SK-N-SH (cell line): ENCODE measurements around the gene MORF4L1. TPM values are rescaled to one million over a fixed set of nuclear protein-coding genes. Genes with fewer than 3 reads are reported as not detected.
A peak's percentile ranks its signal among the peaks of the same experiment; 100 is the strongest.

Experiments
- CTCF ChIA-PET: fragments of 300-600, 350-600 bp; formaldehyde crosslinking; extraction: SDS; loops from one replicate; lab custom pipeline; 2021; lab: Yijun Ruan, JAX
- POLR2A ChIA-PET: fragments of 350-600 bp; sonication (Branson Sonifier 250); formaldehyde crosslinking; extraction: SDS; loops from one replicate; lab custom pipeline; 2020; ENCODE audit warnings: antibody characterized with exemption, inconsistent platforms; lab: Yijun Ruan, JAX
- DNase-seq: peaks from one replicate; pipeline ENCODE4 v3.0.0; 2012
- H2AFZ ChIP-seq: fragments of 200-600 bp; sonication (generic); 2 replicates; pipeline ENCODE4 v1.8.1; 2016; ENCODE audit warnings: antibody characterized with exemption, mild to moderate bottlenecking, low read depth
- H3F3A ChIP-seq: fragments of 200-600 bp; sonication (generic); replicated peaks from 2 replicates; pipeline ENCODE3; 2016; ENCODE audit warnings: antibody characterized with exemption, mild to moderate bottlenecking; ENCODE audit not compliant: insufficient read depth
- H3K27ac ChIP-seq, 2 experiments: fragments of 200-500 bp in 1 of 2; fragments of 200-600 bp in 1 of 2; sonication (Bioruptor generic) in 1 of 2; sonication (generic), shearing (Covaris generic) in 1 of 2; 2 replicates each; pipeline versions ENCODE4 v1.5.1 to v1.6.1; 2014 to 2016; ENCODE audit warnings: low read depth in 2 of 2, inconsistent platforms in 1 of 2, low read length in 1 of 2, mild to moderate bottlenecking in 1 of 2, mixed read lengths in 1 of 2
- H3K27me3 ChIP-seq: fragments of 200-600 bp; sonication (generic), shearing (Covaris generic); 2 replicates; pipeline ENCODE4 v1.6.1; 2016; ENCODE audit warnings: mixed run types; ENCODE audit not compliant: insufficient read depth
- H3K36me3 ChIP-seq, 2 experiments: fragments of 200-500 bp in 1 of 2; fragments of 200-600 bp in 1 of 2; sonication (Bioruptor generic) in 1 of 2; sonication (generic) in 1 of 2; replicated peaks in 1 of 2; 2 replicates each; pipeline versions ENCODE3 to v1.5.1; 2014 to 2016; ENCODE audit warnings: low read length in 1 of 2, mild to moderate bottlenecking in 1 of 2; ENCODE audit not compliant: insufficient read depth in 2 of 2, control insufficient read depth in 1 of 2
- H3K4me1 ChIP-seq, 2 experiments: fragments of 200-500 bp in 1 of 2; fragments of 200-600 bp in 1 of 2; sonication (Bioruptor generic) in 1 of 2; sonication (generic), shearing (Covaris generic) in 1 of 2; 2 replicates each; pipeline versions ENCODE4 v1.5.1 to v1.6.1; 2014 to 2016; ENCODE audit warnings: low read depth in 1 of 2, low read length in 1 of 2, mixed run types in 1 of 2; ENCODE audit not compliant: insufficient read depth in 2 of 2, control insufficient read depth in 1 of 2
- H3K4me2 ChIP-seq: fragments of 200-600 bp; sonication (generic), shearing (Covaris generic); 2 replicates; pipeline ENCODE4 v1.6.1; 2017; ENCODE audit warnings: mixed run types
- H3K4me3 ChIP-seq, 2 experiments: fragments of 200-500 bp in 1 of 2; fragments of 200-600 bp in 1 of 2; sonication (Bioruptor generic) in 1 of 2; sonication (generic), shearing (Covaris generic) in 1 of 2; 2 replicates each; pipeline versions ENCODE4 v1.5.1 to v1.8.1; 2014 to 2016; ENCODE audit warnings: low read depth in 2 of 2, inconsistent platforms in 1 of 2, low read length in 1 of 2, mild to moderate bottlenecking in 1 of 2, mixed read lengths in 1 of 2, moderate library complexity in 1 of 2
- H3K79me2 ChIP-seq: fragments of 200-600 bp; sonication (generic); 2 replicates; pipeline ENCODE4 v1.8.1; 2017; ENCODE audit warnings: mild to moderate bottlenecking; ENCODE audit not compliant: insufficient read depth
- H3K9ac ChIP-seq: fragments of 200-600 bp; sonication (generic); 2 replicates; pipeline ENCODE4 v1.6.1; 2017; ENCODE audit warnings: mixed run types
- H3K9me2 ChIP-seq: fragments of 200-600 bp; sonication (generic); 2 replicates; pipeline ENCODE4 v1.6.1; 2017; ENCODE audit warnings: mixed run types
- H3K9me3 ChIP-seq: fragments of 200-600 bp; sonication (generic); 2 replicates; pipeline ENCODE4 v1.6.1; 2017; ENCODE audit warnings: mixed run types, mild to moderate bottlenecking, moderate library complexity
- H4K20me1 ChIP-seq: fragments of 200-600 bp; sonication (generic); 2 replicates; pipeline ENCODE4 v1.6.1; 2017; ENCODE audit warnings: mild to moderate bottlenecking, mixed run types; ENCODE audit not compliant: insufficient read depth
- EP300 ChIP-seq, 2 experiments: IDR thresholded peaks; 2 replicates each; pipeline versions ENCODE4 v1.4.0 to v1.6.1; 2012; ENCODE audit warnings: borderline replicate concordance in 1 of 2, low read depth in 1 of 2, low read length in 1 of 2
- EZH2phosphoT487 ChIP-seq: fragments of 200-600 bp; sonication (generic); IDR thresholded peaks from 2 replicates; pipeline ENCODE4 v1.6.1; 2017; ENCODE audit warnings: low read depth, mixed run types, mild to moderate bottlenecking, antibody characterized with exemption, moderate library complexity, borderline replicate concordance
- FOSL2 ChIP-seq: IDR thresholded peaks from 2 replicates; pipeline ENCODE4 v1.4.0; 2012; ENCODE audit warnings: low read depth, mild to moderate bottlenecking, moderate library complexity, borderline replicate concordance
- FOXJ3 ChIP-seq: sonication (generic); formaldehyde crosslinking; IDR thresholded peaks from 2 replicates; pipeline ENCODE4 v1.5.1; 2020; ENCODE audit warnings: mild to moderate bottlenecking, missing genetic modification reagents
- GABPA ChIP-seq: IDR thresholded peaks from 2 replicates; pipeline ENCODE4 v1.4.0; 2012; ENCODE audit warnings: low read depth, mild to moderate bottlenecking
- JUND ChIP-seq: IDR thresholded peaks from 2 replicates; pipeline ENCODE4 v1.4.0; 2012
- MEF2A ChIP-seq: IDR thresholded peaks from 2 replicates; pipeline ENCODE4 v1.4.0; 2012; ENCODE audit warnings: low read depth, borderline replicate concordance
- MXI1 ChIP-seq: IDR thresholded peaks from 2 replicates; pipeline ENCODE4 v1.6.1; 2012; ENCODE audit warnings: mild to moderate bottlenecking, low read depth, low read length, improper control_type of control experiment
- NFIC ChIP-seq: IDR thresholded peaks from 2 replicates; pipeline ENCODE4 v1.4.0; 2012; ENCODE audit warnings: borderline replicate concordance
- RAD21 ChIP-seq: IDR thresholded peaks from 2 replicates; pipeline ENCODE4 v1.6.1; 2012; ENCODE audit warnings: mild to moderate bottlenecking, low read length
- RFX5 ChIP-seq: IDR thresholded peaks from 2 replicates; pipeline ENCODE4 v1.6.1; 2012; ENCODE audit warnings: mild to moderate bottlenecking, improper control_type of control experiment, low read length
- SIN3A ChIP-seq: IDR thresholded peaks from 2 replicates; pipeline ENCODE4 v1.6.1; 2012; ENCODE audit warnings: low read depth, mild to moderate bottlenecking, low read length, moderate library complexity, borderline replicate concordance
- SMC3 ChIP-seq: IDR thresholded peaks from 2 replicates; pipeline ENCODE4 v1.6.1; 2012; ENCODE audit warnings: low read depth, low read length, improper control_type of control experiment
- TCF12 ChIP-seq: IDR thresholded peaks from 2 replicates; pipeline ENCODE4 v1.4.0; 2012
- WGBS: methylation state at CpG from one replicate; pipeline ENCODE4 v1.1.6; 2017; ENCODE audit warnings: low lambda C conversion rate; 5-methylcytosine and 5-hydroxymethylcytosine counted together
- polyA plus RNA-seq, 3 experiments: library from polyadenylated mRNA; depleted of rRNA; stranded (reverse); fragments of >200 nt; gene quantifications; 2 replicates each; pipeline ENCODE4 v1.2.3, GENCODE V29; 2012
- TF ChIP-seq, protein P1 (sequence below): IDR thresholded peaks from 2 replicates; pipeline ENCODE4; 2012
- TF ChIP-seq, protein P2 (sequence below): fragments of 200-600 bp; sonication (generic); IDR thresholded peaks from 2 replicates; pipeline ENCODE4 v1.6.1; 2017; ENCODE audit warnings: antibody characterized with exemption, mild to moderate bottlenecking, moderate library complexity
- TF ChIP-seq, protein P3 (sequence below): IDR thresholded peaks from 2 replicates; pipeline ENCODE4 v1.4.0; 2012; ENCODE audit warnings: low read depth, borderline replicate concordance
- TF ChIP-seq, protein P4 (sequence below): IDR thresholded peaks from 2 replicates; pipeline ENCODE4 v1.4.0; 2012; ENCODE audit warnings: low read depth
- TF ChIP-seq, protein P5 (sequence below): IDR thresholded peaks from 2 replicates; pipeline ENCODE4 v1.4.0; 2012; ENCODE audit warnings: low read depth, borderline replicate concordance
- TF ChIP-seq, protein P6 (sequence below): fragments of 150-350 bp; IDR thresholded peaks from 2 replicates; pipeline ENCODE4 v1.6.1; 2017; ENCODE audit warnings: antibody characterized with exemption, low read length, low read depth, borderline replicate concordance

The MORF4L1 gene
- polyA plus RNA-seq, 1 of the 3 experiments (the other 2 are of a cell fraction): 163 TPM

DNA sequence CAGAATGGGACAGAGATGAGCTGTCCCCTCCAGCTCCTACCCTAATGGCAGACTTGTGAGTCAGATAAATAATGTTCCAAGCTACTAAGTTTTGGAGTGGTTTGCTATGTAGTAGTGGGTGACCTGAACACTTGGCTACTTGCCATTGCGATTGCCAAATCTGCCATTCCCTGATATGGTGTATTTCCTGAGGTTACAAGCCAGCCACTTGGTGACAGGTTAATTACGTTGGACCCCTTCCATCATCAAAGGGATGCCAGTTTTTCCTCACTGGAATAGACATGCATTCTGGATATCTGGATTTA lies 33.6 kb downstream of the MORF4L1 start:
- POLR2A ChIA-PET: no interaction called here
- Histone ChIP-seq H3K4me2 (no peak overlapping the region), H3K9me3 (no peaks in the 10 kb centered on the region), H3K4me3 (no peak overlapping the region), H3K9me2 (no peaks in the 10 kb centered on the region), H3K36me3 (peaks cover 66 to 75% of the 10 kb centered on the region in 2 experiments), H3K4me1 (peaks cover 0 to 18% of the 10 kb centered on the region in 2 experiments; a peak in 3 of 4 replicates), H3K79me2 (peaks cover 76% of the 10 kb centered on the region), H3K27me3 (no peaks in the 10 kb centered on the region), H3F3A (peaks cover 51% of the 10 kb centered on the region), H4K20me1 (peaks cover 79% of the 10 kb centered on the region), H2AFZ (no peak overlapping the region), H3K9ac (no peak overlapping the region), H3K27ac (peak overlapping the region in 1 of 2 experiments; percentile 49; a peak in 2 of 4 replicates)
- TF ChIP-seq, protein P1, sequence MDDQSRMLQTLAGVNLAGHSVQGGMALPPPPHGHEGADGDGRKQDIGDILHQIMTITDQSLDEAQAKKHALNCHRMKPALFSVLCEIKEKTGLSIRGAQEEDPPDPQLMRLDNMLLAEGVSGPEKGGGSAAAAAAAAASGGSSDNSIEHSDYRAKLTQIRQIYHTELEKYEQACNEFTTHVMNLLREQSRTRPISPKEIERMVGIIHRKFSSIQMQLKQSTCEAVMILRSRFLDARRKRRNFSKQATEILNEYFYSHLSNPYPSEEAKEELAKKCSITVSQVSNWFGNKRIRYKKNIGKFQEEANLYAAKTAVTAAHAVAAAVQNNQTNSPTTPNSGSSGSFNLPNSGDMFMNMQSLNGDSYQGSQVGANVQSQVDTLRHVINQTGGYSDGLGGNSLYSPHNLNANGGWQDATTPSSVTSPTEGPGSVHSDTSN: peak; percentile 34; the same call in 1 of the 2 replicates
- TF ChIP-seq FOXJ3 (no peak), GABPA (no peak), FOSL2 (0 out of 2 replicates have a peak, but pooled peaks have one; percentile 24), SIN3A (no peak), JUND (no peak; the same call in 1 of the 2 replicates)
- CTCF ChIA-PET: interaction anchor here (5.1 to 5.4 kb wide), 3 partner anchors 74 to 278 kb away, joined by 29 to 79 read pairs (median 53); no protein-coding TSS in a partner anchor
- no peak for DNase-seq
- 76% methylated on average over 2 of the region's 2 CpGs for WGBS

DNA sequence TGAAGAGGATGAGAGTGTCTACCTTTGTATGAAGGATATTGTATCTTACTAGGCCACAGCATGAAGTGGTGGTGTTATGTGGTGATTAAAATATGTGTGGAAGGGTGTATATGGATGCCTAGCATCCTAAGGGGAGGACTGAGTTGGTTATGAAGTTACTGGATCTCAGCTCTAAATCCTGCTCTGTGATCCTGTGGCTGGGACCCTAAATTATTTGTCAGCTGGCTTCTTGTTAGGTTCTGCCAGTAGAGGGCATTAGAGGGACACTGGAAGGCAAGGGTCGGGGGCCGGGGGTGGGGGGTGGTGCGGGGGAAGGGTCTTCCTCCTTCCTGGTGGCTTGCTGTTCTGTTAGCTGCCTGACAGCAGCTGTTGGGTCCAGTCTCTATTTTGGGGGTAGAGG lies 34.9 kb downstream of the MORF4L1 start:
- H3F3A ChIP-seq: peaks cover 45% of the 10 kb centered on the region
- no peak overlapping the region for H3K27ac ChIP-seq
- TF ChIP-seq MXI1: no peak
- TF ChIP-seq TCF12: no peak
- TF ChIP-seq MEF2A: no peak
- no peak for TF ChIP-seq EZH2phosphoT487
- no peak for TF ChIP-seq GABPA
- TF ChIP-seq, protein P2, sequence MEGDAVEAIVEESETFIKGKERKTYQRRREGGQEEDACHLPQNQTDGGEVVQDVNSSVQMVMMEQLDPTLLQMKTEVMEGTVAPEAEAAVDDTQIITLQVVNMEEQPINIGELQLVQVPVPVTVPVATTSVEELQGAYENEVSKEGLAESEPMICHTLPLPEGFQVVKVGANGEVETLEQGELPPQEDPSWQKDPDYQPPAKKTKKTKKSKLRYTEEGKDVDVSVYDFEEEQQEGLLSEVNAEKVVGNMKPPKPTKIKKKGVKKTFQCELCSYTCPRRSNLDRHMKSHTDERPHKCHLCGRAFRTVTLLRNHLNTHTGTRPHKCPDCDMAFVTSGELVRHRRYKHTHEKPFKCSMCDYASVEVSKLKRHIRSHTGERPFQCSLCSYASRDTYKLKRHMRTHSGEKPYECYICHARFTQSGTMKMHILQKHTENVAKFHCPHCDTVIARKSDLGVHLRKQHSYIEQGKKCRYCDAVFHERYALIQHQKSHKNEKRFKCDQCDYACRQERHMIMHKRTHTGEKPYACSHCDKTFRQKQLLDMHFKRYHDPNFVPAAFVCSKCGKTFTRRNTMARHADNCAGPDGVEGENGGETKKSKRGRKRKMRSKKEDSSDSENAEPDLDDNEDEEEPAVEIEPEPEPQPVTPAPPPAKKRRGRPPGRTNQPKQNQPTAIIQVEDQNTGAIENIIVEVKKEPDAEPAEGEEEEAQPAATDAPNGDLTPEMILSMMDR: peak; percentile 32
- TF ChIP-seq, protein P3, sequence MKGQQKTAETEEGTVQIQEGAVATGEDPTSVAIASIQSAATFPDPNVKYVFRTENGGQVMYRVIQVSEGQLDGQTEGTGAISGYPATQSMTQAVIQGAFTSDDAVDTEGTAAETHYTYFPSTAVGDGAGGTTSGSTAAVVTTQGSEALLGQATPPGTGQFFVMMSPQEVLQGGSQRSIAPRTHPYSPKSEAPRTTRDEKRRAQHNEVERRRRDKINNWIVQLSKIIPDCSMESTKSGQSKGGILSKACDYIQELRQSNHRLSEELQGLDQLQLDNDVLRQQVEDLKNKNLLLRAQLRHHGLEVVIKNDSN: no peak
- TF ChIP-seq EP300 (IDR thresholded peaks at IDR 0.05; ENCODE audit: borderline replicate concordance in 1 of 2, low read depth in 1 of 2, low read length in 1 of 2): no peak
- TF ChIP-seq NFIC: no peak
- TF ChIP-seq, protein P4, sequence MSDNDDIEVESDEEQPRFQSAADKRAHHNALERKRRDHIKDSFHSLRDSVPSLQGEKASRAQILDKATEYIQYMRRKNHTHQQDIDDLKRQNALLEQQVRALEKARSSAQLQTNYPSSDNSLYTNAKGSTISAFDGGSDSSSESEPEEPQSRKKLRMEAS: no peak
- TF ChIP-seq RAD21: peak; percentile 35; the same call in 1 of the 2 replicates
- TF ChIP-seq RFX5: no peak
- TF ChIP-seq, protein P5, sequence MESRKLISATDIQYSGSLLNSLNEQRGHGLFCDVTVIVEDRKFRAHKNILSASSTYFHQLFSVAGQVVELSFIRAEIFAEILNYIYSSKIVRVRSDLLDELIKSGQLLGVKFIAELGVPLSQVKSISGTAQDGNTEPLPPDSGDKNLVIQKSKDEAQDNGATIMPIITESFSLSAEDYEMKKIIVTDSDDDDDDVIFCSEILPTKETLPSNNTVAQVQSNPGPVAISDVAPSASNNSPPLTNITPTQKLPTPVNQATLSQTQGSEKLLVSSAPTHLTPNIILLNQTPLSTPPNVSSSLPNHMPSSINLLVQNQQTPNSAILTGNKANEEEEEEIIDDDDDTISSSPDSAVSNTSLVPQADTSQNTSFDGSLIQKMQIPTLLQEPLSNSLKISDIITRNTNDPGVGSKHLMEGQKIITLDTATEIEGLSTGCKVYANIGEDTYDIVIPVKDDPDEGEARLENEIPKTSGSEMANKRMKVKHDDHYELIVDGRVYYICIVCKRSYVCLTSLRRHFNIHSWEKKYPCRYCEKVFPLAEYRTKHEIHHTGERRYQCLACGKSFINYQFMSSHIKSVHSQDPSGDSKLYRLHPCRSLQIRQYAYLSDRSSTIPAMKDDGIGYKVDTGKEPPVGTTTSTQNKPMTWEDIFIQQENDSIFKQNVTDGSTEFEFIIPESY: no peak
- TF ChIP-seq SMC3: no peak
- TF ChIP-seq, protein P6, sequence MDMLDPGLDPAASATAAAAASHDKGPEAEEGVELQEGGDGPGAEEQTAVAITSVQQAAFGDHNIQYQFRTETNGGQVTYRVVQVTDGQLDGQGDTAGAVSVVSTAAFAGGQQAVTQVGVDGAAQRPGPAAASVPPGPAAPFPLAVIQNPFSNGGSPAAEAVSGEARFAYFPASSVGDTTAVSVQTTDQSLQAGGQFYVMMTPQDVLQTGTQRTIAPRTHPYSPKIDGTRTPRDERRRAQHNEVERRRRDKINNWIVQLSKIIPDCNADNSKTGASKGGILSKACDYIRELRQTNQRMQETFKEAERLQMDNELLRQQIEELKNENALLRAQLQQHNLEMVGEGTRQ: no peak

More for the DNA sequence above, 34.9 kb downstream of the MORF4L1 start:
- Histone ChIP-seq H3K27me3 (no peaks in the 10 kb centered on the region), H3K36me3 (peaks cover 72 to 76% of the 10 kb centered on the region in 2 experiments), H3K9me3 (no peaks in the 10 kb centered on the region), H2AFZ (no peak overlapping the region), H3K4me1 (peaks cover 0 to 18% of the 10 kb centered on the region in 2 experiments; a peak in 3 of 4 replicates), H3K79me2 (peaks cover 74% of the 10 kb centered on the region; the same call in 1 of the 2 replicates), H3K4me2 (no peak overlapping the region), H3K4me3 (no peak overlapping the region), H3K9ac (no peak overlapping the region), H3K9me2 (no peaks in the 10 kb centered on the region), H4K20me1 (peaks cover 76% of the 10 kb centered on the region)
- POLR2A ChIA-PET: no interaction called here
- DNase-seq: peak; percentile 62
- CTCF ChIA-PET: interaction anchor here (0.6 to 5.4 kb wide), 21 partner anchors 11 to 300 kb away, joined by 3 to 79 read pairs (median 8); partner anchors contain the start of gene MORF4L1
- no CpG with 5 or more reads among the region's 3 CpGs for WGBS
